Breast epithelium (tissue), 4 donors: ENCODE results near the gene DNM3. TPM values are rescaled to one million over a fixed set of nuclear protein-coding genes. Genes with fewer than 3 reads are reported as not detected.

Experiments used
- DNase-seq, 2 donors: peaks; one replicate each; pipeline ENCODE4 v3.0.0-alpha.2; 2019; ENCODE audit warnings: low spot score in 2 of 2
- H3K27ac ChIP-seq, 2 donors: fragments of 200-600 bp; sonication (generic) in 1 of 2; one replicate each; pipeline ENCODE4 v1.5.1; 2016 to 2019; ENCODE audit warnings: mild to moderate bottlenecking in 1 of 2
- H3K27me3 ChIP-seq, 2 donors: fragments of 200-600 bp; sonication (generic) in 1 of 2; one replicate each; pipeline versions ENCODE4 v1.5.1 to v1.6.0; 2017 to 2019; ENCODE audit warnings: control low read depth in 1 of 2, mild to moderate bottlenecking in 1 of 2
- H3K36me3 ChIP-seq: fragments of 200-600 bp; one replicate; pipeline ENCODE4 v1.5.1; 2019
- H3K4me1 ChIP-seq, 2 donors: fragments of 200-600 bp; sonication (generic); one replicate each; pipeline ENCODE4 v1.5.1; 2016 to 2019; ENCODE audit warnings: control low read depth in 1 of 2
- H3K4me3 ChIP-seq, 3 donors: fragments of 200-600 bp; sonication (generic); 1 replicate in 2 of 3; 2 replicates in 1 of 3; pipeline ENCODE4 v1.5.1; 2016 to 2019; ENCODE audit warnings: mild to moderate bottlenecking in 3 of 3, moderate library complexity in 2 of 3
- H3K9me3 ChIP-seq, 2 donors: fragments of 200-600 bp; sonication (generic) in 1 of 2; one replicate each; pipeline ENCODE4 v1.5.1; 2016 to 2019; ENCODE audit warnings: control low read depth in 1 of 2
- POLR2A ChIP-seq: fragments of 450-650 bp; IDR thresholded peaks from one replicate; pipeline ENCODE4 v1.6.1; 2016; ENCODE audit warnings: antibody characterized with exemption, mild to moderate bottlenecking, moderate library complexity
- POLR2AphosphoS5 ChIP-seq, 3 donors: sonication (generic); formaldehyde crosslinking; IDR thresholded peaks; one replicate each; pipeline ENCODE4 v1.6.1; 2017; ENCODE audit warnings: antibody characterized with exemption in 3 of 3
- intact Hi-C: fragments of 100-400 bp; cut with DNase I; formaldehyde crosslinking; loops from one replicate; pipeline ENCODE4 v1.15.1; 2023; ENCODE audit warnings: low total_unique reads
- total RNA-seq, 3 donors: library from RNA; depleted of rRNA; stranded (reverse); fragments of >200 nt; gene quantifications; one replicate each; pipeline ENCODE4 v1.1.0, GENCODE V29; 2016
- TF ChIP-seq, protein P1 (sequence below), 3 donors: fragments of 450-650 bp; IDR thresholded peaks; one replicate each; pipeline ENCODE4 v1.5.1; 2016 to 2017; ENCODE audit warnings: antibody characterized with exemption in 3 of 3, mild to moderate bottlenecking in 3 of 3, moderate library complexity in 3 of 3

Gene DNM3
- total RNA-seq, 3 donors from 2014 or later: 5.1 to 7.5 (median 6.6) TPM

DNA sequence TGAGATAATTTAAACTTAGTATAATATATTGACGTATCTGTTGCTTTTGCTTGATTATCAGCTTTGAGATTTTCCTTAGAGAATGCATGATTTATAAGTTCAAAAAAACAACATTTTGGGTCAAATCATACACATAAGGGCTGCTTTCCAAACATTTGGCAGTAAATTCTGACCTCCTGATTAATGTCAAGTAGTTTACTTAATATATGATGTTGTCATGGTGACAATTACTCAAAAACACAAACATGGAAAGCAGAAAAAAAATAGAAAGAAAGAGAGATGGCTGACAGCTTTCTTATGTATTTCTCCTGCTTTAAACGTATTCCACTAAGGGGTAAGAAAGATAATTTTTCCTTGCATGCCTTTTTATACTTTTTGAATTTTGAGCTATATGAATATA, 320.9 kb downstream of the DNM3 start:
- no peak overlapping the region for H3K4me3 ChIP-seq
- no peak overlapping the region for H3K27ac ChIP-seq
- no peaks in the 10 kb centered on the region for H3K36me3 ChIP-seq
- no peaks in the 10 kb centered on the region for H3K9me3 ChIP-seq
- TF ChIP-seq, protein P1, sequence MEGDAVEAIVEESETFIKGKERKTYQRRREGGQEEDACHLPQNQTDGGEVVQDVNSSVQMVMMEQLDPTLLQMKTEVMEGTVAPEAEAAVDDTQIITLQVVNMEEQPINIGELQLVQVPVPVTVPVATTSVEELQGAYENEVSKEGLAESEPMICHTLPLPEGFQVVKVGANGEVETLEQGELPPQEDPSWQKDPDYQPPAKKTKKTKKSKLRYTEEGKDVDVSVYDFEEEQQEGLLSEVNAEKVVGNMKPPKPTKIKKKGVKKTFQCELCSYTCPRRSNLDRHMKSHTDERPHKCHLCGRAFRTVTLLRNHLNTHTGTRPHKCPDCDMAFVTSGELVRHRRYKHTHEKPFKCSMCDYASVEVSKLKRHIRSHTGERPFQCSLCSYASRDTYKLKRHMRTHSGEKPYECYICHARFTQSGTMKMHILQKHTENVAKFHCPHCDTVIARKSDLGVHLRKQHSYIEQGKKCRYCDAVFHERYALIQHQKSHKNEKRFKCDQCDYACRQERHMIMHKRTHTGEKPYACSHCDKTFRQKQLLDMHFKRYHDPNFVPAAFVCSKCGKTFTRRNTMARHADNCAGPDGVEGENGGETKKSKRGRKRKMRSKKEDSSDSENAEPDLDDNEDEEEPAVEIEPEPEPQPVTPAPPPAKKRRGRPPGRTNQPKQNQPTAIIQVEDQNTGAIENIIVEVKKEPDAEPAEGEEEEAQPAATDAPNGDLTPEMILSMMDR (IDR thresholded peaks at IDR 0.05): no peak
- TF ChIP-seq POLR2AphosphoS5 (IDR thresholded peaks at IDR 0.05): no peak
- TF ChIP-seq POLR2A: no peak
- no peaks in the 10 kb centered on the region for H3K27me3 ChIP-seq
- no peak for DNase-seq
- intact Hi-C loops: no loop called here
- H3K4me1 ChIP-seq: no peaks in the 10 kb centered on the region

DNA sequence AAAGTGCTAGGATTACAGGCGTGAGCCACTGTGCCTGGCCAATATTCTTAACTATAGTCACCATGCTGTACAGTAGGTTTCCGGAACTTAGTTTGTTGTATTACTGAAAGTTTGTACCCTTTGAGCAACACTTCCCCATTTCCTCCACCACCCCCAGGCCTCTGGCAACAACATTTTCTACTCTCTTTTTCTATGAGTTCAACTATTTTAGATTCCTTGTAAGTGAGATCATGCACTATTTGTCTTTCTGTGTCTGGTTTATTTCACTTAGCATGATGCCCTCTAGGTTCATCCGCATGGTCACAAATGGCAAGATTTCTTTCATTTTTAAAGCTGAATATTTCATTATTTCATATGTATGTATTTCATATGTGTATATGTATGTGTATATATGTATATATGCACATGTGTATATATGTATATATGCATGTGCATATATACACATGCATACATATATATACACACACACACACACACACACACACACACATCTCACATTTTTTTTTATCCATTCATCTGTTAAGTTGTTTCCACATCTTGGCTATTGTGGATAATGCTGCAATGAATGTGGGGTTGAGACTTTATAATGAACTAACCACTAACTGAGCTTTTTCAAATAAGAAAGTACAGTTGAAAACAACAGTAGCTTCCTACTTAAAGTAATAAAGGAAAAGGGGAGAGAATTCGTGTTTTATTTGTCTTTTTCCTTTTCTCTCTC, 322.4 kb downstream of the DNM3 start:
- TF ChIP-seq POLR2A (no peak), POLR2AphosphoS5 (IDR thresholded peaks at IDR 0.05) (no peak)
- TF ChIP-seq, protein P1 (IDR thresholded peaks at IDR 0.05): no peak
- no peaks in the 10 kb centered on the region for H3K9me3 ChIP-seq
- intact Hi-C loops: no loop called here
- no peak overlapping the region for H3K4me3 ChIP-seq
- DNase-seq: no peak
- H3K36me3 ChIP-seq: no peaks in the 10 kb centered on the region
- H3K27me3 ChIP-seq: no peaks in the 10 kb centered on the region
- no peaks in the 10 kb centered on the region for H3K4me1 ChIP-seq
- no peak overlapping the region for H3K27ac ChIP-seq

DNA sequence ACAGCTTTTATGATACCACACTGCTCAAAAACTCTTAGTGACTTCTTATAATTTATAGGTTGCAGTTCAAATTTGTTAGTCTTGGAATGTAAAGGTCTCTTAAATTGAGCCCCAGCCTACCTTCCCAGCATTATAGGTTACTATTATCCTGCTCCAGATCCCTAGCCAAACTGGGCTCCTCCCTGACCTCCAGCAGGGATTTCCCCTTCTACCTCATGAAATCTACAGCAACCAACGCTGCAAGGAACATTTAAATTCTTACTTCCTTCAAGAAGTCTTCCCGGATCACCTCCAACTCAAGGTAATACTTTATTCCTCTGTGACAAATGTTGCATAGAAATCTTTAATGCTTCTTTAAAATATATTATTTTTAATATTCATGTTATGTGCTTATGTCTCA, 324.1 kb downstream of the DNM3 start:
- no peak overlapping the region for H3K4me3 ChIP-seq
- TF ChIP-seq, protein P1 (IDR thresholded peaks at IDR 0.05): no peak
- TF ChIP-seq POLR2AphosphoS5 (IDR thresholded peaks at IDR 0.05) (no peak), POLR2A (no peak)

DNA sequence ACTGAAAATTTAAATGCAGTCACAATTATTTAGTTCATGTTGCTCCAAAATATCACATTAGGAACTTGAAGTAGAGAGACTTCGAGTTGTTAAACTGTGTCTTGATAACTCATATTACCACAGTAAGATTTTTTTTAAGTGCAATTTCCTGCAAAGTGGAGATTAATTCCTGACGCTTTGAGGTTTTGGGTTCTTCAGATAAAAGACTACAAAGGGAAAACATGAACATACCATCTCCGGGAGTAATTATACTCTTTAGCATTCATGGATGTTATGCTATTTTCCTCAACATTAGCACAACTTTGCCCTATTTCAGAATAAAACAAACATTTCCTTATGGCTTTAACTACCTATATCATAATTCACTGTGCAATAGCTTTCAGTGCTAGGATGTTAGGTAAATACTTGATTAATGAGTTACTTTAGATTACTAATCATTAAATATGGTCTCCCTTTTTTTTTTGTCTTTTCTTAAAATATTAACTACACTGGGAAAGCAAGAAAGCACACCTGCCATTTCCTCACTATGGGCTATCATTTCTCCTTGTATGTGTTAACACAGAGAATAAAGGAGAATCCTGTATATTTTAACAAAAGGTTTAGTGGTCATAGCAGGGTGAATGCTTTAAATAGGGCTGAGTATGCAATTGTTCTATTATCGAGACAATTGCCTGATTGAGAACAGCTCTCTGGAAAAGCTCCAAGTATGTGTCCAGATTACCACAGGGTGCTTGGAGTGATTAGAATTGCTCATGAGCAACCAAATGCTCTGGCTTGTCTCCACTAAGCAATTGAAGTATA, 326.7 kb downstream of the DNM3 start:
- intact Hi-C loops: no loop called here
- H3K4me1 ChIP-seq: no peaks in the 10 kb centered on the region
- H3K27ac ChIP-seq: no peak overlapping the region
- H3K27me3 ChIP-seq: no peaks in the 10 kb centered on the region
- DNase-seq: no peak
- H3K36me3 ChIP-seq: no peaks in the 10 kb centered on the region
- no peak overlapping the region for H3K4me3 ChIP-seq
- TF ChIP-seq, protein P1 (IDR thresholded peaks at IDR 0.05): no peak
- TF ChIP-seq POLR2AphosphoS5 (IDR thresholded peaks at IDR 0.05): no peak
- TF ChIP-seq POLR2A: no peak
- no peaks in the 10 kb centered on the region for H3K9me3 ChIP-seq

More for the DNA sequence above, 324.1 kb downstream of the DNM3 start:
- Histone ChIP-seq H3K36me3 (no peaks in the 10 kb centered on the region), H3K4me1 (no peaks in the 10 kb centered on the region), H3K9me3 (no peaks in the 10 kb centered on the region), H3K27me3 (no peaks in the 10 kb centered on the region), H3K27ac (no peak overlapping the region)
- DNase-seq: no peak
- intact Hi-C loops: no loop called here

DNA sequence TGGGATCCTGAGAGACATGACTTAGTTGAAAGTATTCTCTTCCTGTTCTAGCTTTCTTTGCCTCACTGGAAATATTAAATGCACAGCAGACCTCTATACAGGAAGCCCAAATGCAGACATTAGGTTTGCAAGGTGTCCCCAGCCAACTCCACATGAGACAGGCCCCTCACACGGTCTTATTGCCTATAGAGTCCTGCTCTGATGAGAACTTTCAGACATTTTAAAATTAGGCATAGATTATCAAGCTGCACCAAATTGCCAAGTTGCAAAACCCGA, 327.2 kb downstream of the DNM3 start:
- H3K36me3 ChIP-seq: no peaks in the 10 kb centered on the region
- H3K9me3 ChIP-seq: no peaks in the 10 kb centered on the region
- H3K4me1 ChIP-seq: no peaks in the 10 kb centered on the region
- TF ChIP-seq, protein P1 (IDR thresholded peaks at IDR 0.05): no peak
- TF ChIP-seq POLR2A (no peak), POLR2AphosphoS5 (IDR thresholded peaks at IDR 0.05) (no peak)
- intact Hi-C loops: no loop called here
- H3K27me3 ChIP-seq: no peaks in the 10 kb centered on the region
- H3K27ac ChIP-seq: no peak overlapping the region
- H3K4me3 ChIP-seq: no peak overlapping the region
- no peak for DNase-seq
